Uterus (tissue), 4 donors: ENCODE results near the gene MECP2. TPM values are rescaled to one million over a fixed set of nuclear protein-coding genes. Genes with fewer than 3 reads are reported as not detected.

Experiments used
- DNase-seq, 2 donors: peaks; one replicate each; pipeline ENCODE4 v3.0.0-alpha.2; 2019 to 2020
- H3K27ac ChIP-seq, 2 donors: fragments of 200-600 bp; sonication (generic); 1 replicate in 1 of 2; 2 replicates in 1 of 2; pipeline ENCODE4 v1.5.1; 2016 to 2018
- H3K27me3 ChIP-seq, 2 donors: fragments of 200-600 bp; sonication (generic); one replicate each; pipeline ENCODE4 v1.5.1; 2018 to 2019; ENCODE audit warnings: control low read depth in 1 of 2
- H3K36me3 ChIP-seq, 2 donors: fragments of 200-600 bp; sonication (generic); one replicate each; pipeline ENCODE4 v1.5.1; 2019; ENCODE audit warnings: control low read depth in 1 of 2
- H3K4me1 ChIP-seq, 2 donors: fragments of 200-600 bp; sonication (generic); one replicate each; pipeline ENCODE4 v1.5.1; 2018 to 2019; ENCODE audit warnings: control low read depth in 1 of 2
- H3K4me3 ChIP-seq, 2 donors: fragments of 200-600 bp; sonication (generic); 1 replicate in 1 of 2; 2 replicates in 1 of 2; pipeline ENCODE4 v1.5.1; 2018 to 2019; ENCODE audit warnings: mild to moderate bottlenecking in 1 of 2
- H3K9me3 ChIP-seq, 2 donors: fragments of 200-600 bp; sonication (generic); one replicate each; pipeline ENCODE4 v1.5.1; 2019; ENCODE audit warnings: control low read depth in 1 of 2
- POLR2A ChIP-seq, 2 donors: fragments of 450-650 bp; IDR thresholded peaks; one replicate each; pipeline ENCODE4 v1.6.1; 2016; ENCODE audit warnings: antibody characterized with exemption in 2 of 2, mild to moderate bottlenecking in 1 of 2, moderate library complexity in 1 of 2
- intact Hi-C: fragments of 100-400 bp; cut with DNase I; formaldehyde crosslinking; loops from one replicate; pipeline ENCODE4 v1.15.1; 2023; ENCODE audit warnings: low total_unique reads
- total RNA-seq, 4 donors: library from RNA; depleted of rRNA in 3 of 4; stranded (reverse); fragments of >200 nt in 3 of 4; gene quantifications; one replicate each; pipeline versions ENCODE4 v1.1.0 to v1.2.4, GENCODE V29; 2014 to 2023
- TF ChIP-seq, protein P1 (sequence below), 4 experiments: fragments of 200-600 bp in 2 of 4; fragments of 450-650 bp in 2 of 4; sonication (generic) in 2 of 4; IDR thresholded peaks; one replicate each; pipeline ENCODE4 v1.5.1; 2016 to 2019; ENCODE audit warnings: antibody characterized with exemption in 4 of 4, mild to moderate bottlenecking in 2 of 4, moderate library complexity in 1 of 4
- donor health status: DM: yes; HTN: yes; CAD: no.

MECP2 gene
- total RNA-seq, 4 donors from 2014 or later = 29.7 to 106 (median 50.6) TPM

- intact Hi-C loops = no loop called here
- no peak for DNase-seq
- H3K36me3 ChIP-seq = no peaks in the 10 kb centered on the region
- TF ChIP-seq, protein P1, sequence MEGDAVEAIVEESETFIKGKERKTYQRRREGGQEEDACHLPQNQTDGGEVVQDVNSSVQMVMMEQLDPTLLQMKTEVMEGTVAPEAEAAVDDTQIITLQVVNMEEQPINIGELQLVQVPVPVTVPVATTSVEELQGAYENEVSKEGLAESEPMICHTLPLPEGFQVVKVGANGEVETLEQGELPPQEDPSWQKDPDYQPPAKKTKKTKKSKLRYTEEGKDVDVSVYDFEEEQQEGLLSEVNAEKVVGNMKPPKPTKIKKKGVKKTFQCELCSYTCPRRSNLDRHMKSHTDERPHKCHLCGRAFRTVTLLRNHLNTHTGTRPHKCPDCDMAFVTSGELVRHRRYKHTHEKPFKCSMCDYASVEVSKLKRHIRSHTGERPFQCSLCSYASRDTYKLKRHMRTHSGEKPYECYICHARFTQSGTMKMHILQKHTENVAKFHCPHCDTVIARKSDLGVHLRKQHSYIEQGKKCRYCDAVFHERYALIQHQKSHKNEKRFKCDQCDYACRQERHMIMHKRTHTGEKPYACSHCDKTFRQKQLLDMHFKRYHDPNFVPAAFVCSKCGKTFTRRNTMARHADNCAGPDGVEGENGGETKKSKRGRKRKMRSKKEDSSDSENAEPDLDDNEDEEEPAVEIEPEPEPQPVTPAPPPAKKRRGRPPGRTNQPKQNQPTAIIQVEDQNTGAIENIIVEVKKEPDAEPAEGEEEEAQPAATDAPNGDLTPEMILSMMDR (IDR thresholded peaks at IDR 0.05) = no peak
- TF ChIP-seq POLR2A (IDR thresholded peaks at IDR 0.05) = no peak
- H3K4me3 ChIP-seq = no peak overlapping the region
- no peaks in the 10 kb centered on the region for H3K4me1 ChIP-seq
- no peak overlapping the region for H3K27ac ChIP-seq
- H3K9me3 ChIP-seq = no peaks in the 10 kb centered on the region
- no peaks in the 10 kb centered on the region for H3K27me3 ChIP-seq
Observed at GRCh38 chrX:154032160-154032559, 65.4 kb downstream of the MECP2 start.

DNA sequence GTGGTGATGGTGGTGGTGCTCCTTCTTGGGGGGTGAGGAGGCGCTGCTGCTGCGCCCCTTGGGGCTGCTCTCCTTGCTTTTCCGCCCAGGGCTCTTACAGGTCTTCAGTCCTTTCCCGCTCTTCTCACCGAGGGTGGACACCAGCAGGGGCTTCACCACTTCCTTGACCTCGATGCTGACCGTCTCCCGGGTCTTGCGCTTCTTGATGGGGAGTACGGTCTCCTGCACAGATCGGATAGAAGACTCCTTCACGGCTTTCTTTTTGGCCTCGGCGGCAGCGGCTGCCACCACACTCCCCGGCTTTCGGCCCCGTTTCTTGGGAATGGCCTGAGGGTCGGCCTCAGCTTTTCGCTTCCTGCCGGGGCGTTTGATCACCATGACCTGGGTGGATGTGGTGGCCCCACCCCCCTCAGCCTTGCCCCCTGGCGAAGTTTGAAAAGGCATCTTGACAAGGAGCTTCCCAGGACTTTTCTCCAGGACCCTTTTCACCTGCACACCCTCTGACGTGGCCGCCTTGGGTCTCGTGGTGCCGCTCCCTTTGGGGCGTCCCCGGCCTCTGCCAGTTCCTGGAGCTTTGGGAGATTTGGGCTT, 66.7 kb downstream of the MECP2 start:
- intact Hi-C loops = no loop called here

GRCh38 chrX:154030266-154030665, 67.3 kb downstream of the MECP2 start:
- Histone ChIP-seq H3K27ac (no peak overlapping the region), H3K9me3 (no peaks in the 10 kb centered on the region), H3K36me3 (no peaks in the 10 kb centered on the region), H3K27me3 (no peaks in the 10 kb centered on the region), H3K4me1 (no peaks in the 10 kb centered on the region), H3K4me3 (no peak overlapping the region)
- DNase-seq = no peak
- intact Hi-C loops = no loop called here
- TF ChIP-seq, protein P1 (IDR thresholded peaks at IDR 0.05) = no peak
- TF ChIP-seq POLR2A (IDR thresholded peaks at IDR 0.05) = no peak

More for the DNA sequence above, 66.7 kb downstream of the MECP2 start:
- no peaks in the 10 kb centered on the region for H3K4me1 ChIP-seq
- H3K27me3 ChIP-seq = no peaks in the 10 kb centered on the region
- no peak for DNase-seq
- no peaks in the 10 kb centered on the region for H3K36me3 ChIP-seq
- no peak overlapping the region for H3K27ac ChIP-seq
- no peak overlapping the region for H3K4me3 ChIP-seq
- no peak for TF ChIP-seq POLR2A (IDR thresholded peaks at IDR 0.05)
- TF ChIP-seq, protein P1 (IDR thresholded peaks at IDR 0.05) = no peak
- H3K9me3 ChIP-seq = no peaks in the 10 kb centered on the region

GRCh38 chrX:154029439-154029838, 68.1 kb downstream of the MECP2 start:
- H3K27ac ChIP-seq = no peak overlapping the region
- no peaks in the 10 kb centered on the region for H3K27me3 ChIP-seq
- intact Hi-C loops = no loop called here
- H3K4me1 ChIP-seq = no peaks in the 10 kb centered on the region
- H3K4me3 ChIP-seq = no peak overlapping the region
- no peaks in the 10 kb centered on the region for H3K9me3 ChIP-seq
- TF ChIP-seq, protein P1 (IDR thresholded peaks at IDR 0.05) = no peak
- H3K36me3 ChIP-seq = no peaks in the 10 kb centered on the region
- DNase-seq = no peak

GRCh38 chrX:154028502-154029184, 68.9 kb downstream of the MECP2 start:
- no peak for TF ChIP-seq POLR2A (IDR thresholded peaks at IDR 0.05)
- TF ChIP-seq, protein P1 (IDR thresholded peaks at IDR 0.05) = no peak
- H3K36me3 ChIP-seq = no peaks in the 10 kb centered on the region
- H3K9me3 ChIP-seq = no peaks in the 10 kb centered on the region
- H3K27me3 ChIP-seq = no peaks in the 10 kb centered on the region
- H3K4me3 ChIP-seq = no peak overlapping the region
- no peak overlapping the region for H3K27ac ChIP-seq
- no peak for DNase-seq
- intact Hi-C loops = no loop called here
- no peaks in the 10 kb centered on the region for H3K4me1 ChIP-seq
